Neural progenitor cell (in vitro differentiated cells): ENCODE measurements around the gene STXBP3.

ENCODE experiments used
- EZH2 ChIP-seq: fragments of 200-600 bp; sonication (generic); IDR thresholded peaks from 2 replicates; pipeline ENCODE4 v1.6.1; 2017; ENCODE audit warnings: antibody characterized with exemption, mild to moderate bottlenecking, moderate library complexity
- EZH2phosphoT487 ChIP-seq: fragments of 200-600 bp; sonication (generic); IDR thresholded peaks from 2 replicates; pipeline ENCODE4 v1.6.1; 2017; ENCODE audit warnings: antibody characterized with exemption
- TF ChIP-seq, protein P1 (sequence below): fragments of 200-600 bp; sonication (generic); IDR thresholded peaks from 2 replicates; pipeline ENCODE4 v1.5.1; 2017; ENCODE audit warnings: antibody characterized with exemption, mild to moderate bottlenecking

DNA sequence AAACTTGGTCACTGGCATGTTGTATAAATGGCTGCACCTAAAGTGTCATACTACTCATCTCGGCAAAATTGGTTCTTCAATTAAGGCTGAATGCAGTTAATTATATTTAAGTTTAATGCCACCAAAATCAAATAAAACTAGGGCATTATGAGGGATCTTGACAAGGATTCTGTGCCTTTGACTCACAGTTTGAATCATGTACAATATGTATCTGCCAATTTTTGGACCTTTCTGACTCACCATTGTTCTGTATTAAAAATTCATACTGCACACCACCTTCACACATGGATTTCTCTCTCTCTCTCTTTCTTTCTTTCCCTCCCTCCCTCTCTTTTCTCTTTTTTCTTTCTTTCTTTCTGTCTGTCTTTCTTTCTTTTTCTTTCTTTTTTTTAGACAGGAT lies 14.1 kb upstream of the STXBP3 start:
- TF ChIP-seq EZH2phosphoT487 (no peak), EZH2 (no peak)
- TF ChIP-seq, protein P1, sequence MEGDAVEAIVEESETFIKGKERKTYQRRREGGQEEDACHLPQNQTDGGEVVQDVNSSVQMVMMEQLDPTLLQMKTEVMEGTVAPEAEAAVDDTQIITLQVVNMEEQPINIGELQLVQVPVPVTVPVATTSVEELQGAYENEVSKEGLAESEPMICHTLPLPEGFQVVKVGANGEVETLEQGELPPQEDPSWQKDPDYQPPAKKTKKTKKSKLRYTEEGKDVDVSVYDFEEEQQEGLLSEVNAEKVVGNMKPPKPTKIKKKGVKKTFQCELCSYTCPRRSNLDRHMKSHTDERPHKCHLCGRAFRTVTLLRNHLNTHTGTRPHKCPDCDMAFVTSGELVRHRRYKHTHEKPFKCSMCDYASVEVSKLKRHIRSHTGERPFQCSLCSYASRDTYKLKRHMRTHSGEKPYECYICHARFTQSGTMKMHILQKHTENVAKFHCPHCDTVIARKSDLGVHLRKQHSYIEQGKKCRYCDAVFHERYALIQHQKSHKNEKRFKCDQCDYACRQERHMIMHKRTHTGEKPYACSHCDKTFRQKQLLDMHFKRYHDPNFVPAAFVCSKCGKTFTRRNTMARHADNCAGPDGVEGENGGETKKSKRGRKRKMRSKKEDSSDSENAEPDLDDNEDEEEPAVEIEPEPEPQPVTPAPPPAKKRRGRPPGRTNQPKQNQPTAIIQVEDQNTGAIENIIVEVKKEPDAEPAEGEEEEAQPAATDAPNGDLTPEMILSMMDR, result no peak
